WTC11 (cell line): ENCODE measurements around the gene ZBTB7C. TPM values are rescaled to one million over a fixed set of nuclear protein-coding genes. Genes with fewer than 3 reads are reported as not detected.

Source experiments
- ATAC-seq: fragments of 200-7000 bp; cut with Tn5 transposase; 2 replicates; pipeline ENCODE4 v1.10.0; 2021; ENCODE audit warnings: mild to moderate bottlenecking, moderate library complexity
- CTCF ChIA-PET: fragments of 300-600 bp; sonication (Branson Sonifier 250); formaldehyde crosslinking; loops from one replicate; lab custom pipeline; 2021; ENCODE audit warnings: antibody characterized with exemption; lab: Charles Lee
- POLR2A ChIA-PET: fragments of 350-600 bp; sonication (Branson Sonifier 250); formaldehyde crosslinking; loops from one replicate; lab custom pipeline; 2021; ENCODE audit warnings: antibody characterized with exemption; lab: Charles Lee
- DNase-seq: peaks from one replicate; pipeline ENCODE4 v3.0.0; 2021; ENCODE audit warnings: low spot score
- H3K27ac Mint-ChIP-seq: 2 replicates; pipeline ENCODE4 v1.8.0; 2021; ENCODE audit warnings: mixed read lengths
- H3K27me3 Mint-ChIP-seq: 2 replicates; pipeline ENCODE4 v1.8.0; 2021; ENCODE audit warnings: low read depth, mild to moderate bottlenecking, moderate library complexity, mixed read lengths
- H3K36me3 Mint-ChIP-seq: 2 replicates; pipeline ENCODE4 v1.8.0; 2021; ENCODE audit warnings: mixed read lengths
- H3K4me1 Mint-ChIP-seq: 2 replicates; pipeline ENCODE4 v1.8.0; 2022; ENCODE audit warnings: mixed read lengths
- H3K4me3 Mint-ChIP-seq: 2 replicates; pipeline ENCODE4 v1.8.0; 2021; ENCODE audit warnings: mild to moderate bottlenecking, moderate library complexity, mixed read lengths
- H3K9me3 Mint-ChIP-seq: 2 replicates; pipeline ENCODE4 v1.8.0; 2021; ENCODE audit warnings: mixed read lengths
- ETV6 ChIP-seq: sonication (generic); formaldehyde crosslinking; IDR thresholded peaks from 2 replicates; pipeline ENCODE4 v1.8.1; 2022; ENCODE audit warnings: mild to moderate bottlenecking, missing genetic modification reagents
- NFE2L1 ChIP-seq: sonication (generic); formaldehyde crosslinking; IDR thresholded peaks from 2 replicates; pipeline ENCODE4 v1.8.1; 2023; ENCODE audit warnings: missing genetic modification reagents
- ZNF121 ChIP-seq: sonication (generic); formaldehyde crosslinking; IDR thresholded peaks from 2 replicates; pipeline ENCODE4 v1.8.0; 2023; ENCODE audit warnings: missing genetic modification reagents
- ZNF219 ChIP-seq: sonication (generic); formaldehyde crosslinking; IDR thresholded peaks from 2 replicates; pipeline ENCODE4 v1.8.0; 2023; ENCODE audit warnings: missing genetic modification reagents, mild to moderate bottlenecking, borderline replicate concordance
- total RNA-seq: library from RNA; stranded (reverse); gene quantifications from 3 replicates; pipeline ENCODE4 v1.2.3, GENCODE V29; 2021
- TF ChIP-seq, protein P1 (sequence below): sonication (generic); formaldehyde crosslinking; IDR thresholded peaks from 2 replicates; pipeline ENCODE4 v1.8.0; 2022; ENCODE audit warnings: mild to moderate bottlenecking, missing genetic modification reagents
- TF ChIP-seq, protein P2 (sequence below): fragments of 250-450 bp; sonication (Bioruptor Pico); IDR thresholded peaks from 2 replicates; pipeline ENCODE4 v1.9.0; 2021; ENCODE audit warnings: mild to moderate bottlenecking
- TF ChIP-seq, protein P3 (sequence below): sonication (generic); formaldehyde crosslinking; IDR thresholded peaks from 2 replicates; pipeline ENCODE4 v1.8.0; 2023; ENCODE audit warnings: mild to moderate bottlenecking, missing genetic modification reagents
- TF ChIP-seq, protein P4 (sequence below): sonication (generic); formaldehyde crosslinking; IDR thresholded peaks from 2 replicates; pipeline ENCODE4 v1.8.1; 2022; ENCODE audit warnings: missing genetic modification reagents, borderline replicate concordance
- TF ChIP-seq, protein P5 (sequence below): sonication (generic); formaldehyde crosslinking; IDR thresholded peaks from 2 replicates; pipeline ENCODE4 v1.8.1; 2022; ENCODE audit warnings: mild to moderate bottlenecking, missing genetic modification reagents, moderate library complexity, borderline replicate concordance
- TF ChIP-seq, protein P6 (sequence below): sonication (generic); formaldehyde crosslinking; IDR thresholded peaks from 2 replicates; pipeline ENCODE4 v1.8.1; 2023; ENCODE audit warnings: mild to moderate bottlenecking, missing genetic modification reagents

The ZBTB7C gene
- total RNA-seq, 1 experiment from 2014 or later, result 0.48 TPM

DNA sequence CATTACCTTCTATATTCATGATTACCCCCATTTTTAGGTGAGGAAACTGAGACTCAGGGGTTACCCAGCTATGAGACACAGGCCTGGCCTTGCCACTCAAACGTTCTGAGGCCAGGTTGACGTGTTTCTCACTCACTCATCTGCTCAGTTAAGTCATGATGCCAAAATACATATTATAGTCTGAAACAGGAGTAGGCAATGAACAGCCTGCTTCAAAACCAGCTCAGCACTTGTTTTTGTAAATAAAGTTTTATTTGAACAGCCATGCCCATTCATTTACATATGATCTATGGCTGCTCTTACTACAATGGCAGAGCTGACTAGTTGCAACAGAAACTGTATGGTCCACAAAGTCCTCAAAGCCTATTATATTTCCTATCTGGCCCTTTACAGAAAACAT, 404.6 kb downstream of the ZBTB7C start:
- no peak for ATAC-seq
- no peak for TF ChIP-seq ZNF219 (CRISPR knock-in tag)
- TF ChIP-seq, protein P1, sequence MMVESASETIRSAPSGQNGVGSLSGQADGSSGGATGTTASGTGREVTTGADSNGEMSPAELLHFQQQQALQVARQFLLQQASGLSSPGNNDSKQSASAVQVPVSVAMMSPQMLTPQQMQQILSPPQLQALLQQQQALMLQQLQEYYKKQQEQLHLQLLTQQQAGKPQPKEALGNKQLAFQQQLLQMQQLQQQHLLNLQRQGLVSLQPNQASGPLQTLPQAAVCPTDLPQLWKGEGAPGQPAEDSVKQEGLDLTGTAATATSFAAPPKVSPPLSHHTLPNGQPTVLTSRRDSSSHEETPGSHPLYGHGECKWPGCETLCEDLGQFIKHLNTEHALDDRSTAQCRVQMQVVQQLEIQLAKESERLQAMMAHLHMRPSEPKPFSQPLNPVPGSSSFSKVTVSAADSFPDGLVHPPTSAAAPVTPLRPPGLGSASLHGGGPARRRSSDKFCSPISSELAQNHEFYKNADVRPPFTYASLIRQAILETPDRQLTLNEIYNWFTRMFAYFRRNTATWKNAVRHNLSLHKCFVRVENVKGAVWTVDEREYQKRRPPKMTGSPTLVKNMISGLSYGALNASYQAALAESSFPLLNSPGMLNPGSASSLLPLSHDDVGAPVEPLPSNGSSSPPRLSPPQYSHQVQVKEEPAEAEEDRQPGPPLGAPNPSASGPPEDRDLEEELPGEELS (CRISPR knock-in tag), result no peak
- TF ChIP-seq, protein P2, sequence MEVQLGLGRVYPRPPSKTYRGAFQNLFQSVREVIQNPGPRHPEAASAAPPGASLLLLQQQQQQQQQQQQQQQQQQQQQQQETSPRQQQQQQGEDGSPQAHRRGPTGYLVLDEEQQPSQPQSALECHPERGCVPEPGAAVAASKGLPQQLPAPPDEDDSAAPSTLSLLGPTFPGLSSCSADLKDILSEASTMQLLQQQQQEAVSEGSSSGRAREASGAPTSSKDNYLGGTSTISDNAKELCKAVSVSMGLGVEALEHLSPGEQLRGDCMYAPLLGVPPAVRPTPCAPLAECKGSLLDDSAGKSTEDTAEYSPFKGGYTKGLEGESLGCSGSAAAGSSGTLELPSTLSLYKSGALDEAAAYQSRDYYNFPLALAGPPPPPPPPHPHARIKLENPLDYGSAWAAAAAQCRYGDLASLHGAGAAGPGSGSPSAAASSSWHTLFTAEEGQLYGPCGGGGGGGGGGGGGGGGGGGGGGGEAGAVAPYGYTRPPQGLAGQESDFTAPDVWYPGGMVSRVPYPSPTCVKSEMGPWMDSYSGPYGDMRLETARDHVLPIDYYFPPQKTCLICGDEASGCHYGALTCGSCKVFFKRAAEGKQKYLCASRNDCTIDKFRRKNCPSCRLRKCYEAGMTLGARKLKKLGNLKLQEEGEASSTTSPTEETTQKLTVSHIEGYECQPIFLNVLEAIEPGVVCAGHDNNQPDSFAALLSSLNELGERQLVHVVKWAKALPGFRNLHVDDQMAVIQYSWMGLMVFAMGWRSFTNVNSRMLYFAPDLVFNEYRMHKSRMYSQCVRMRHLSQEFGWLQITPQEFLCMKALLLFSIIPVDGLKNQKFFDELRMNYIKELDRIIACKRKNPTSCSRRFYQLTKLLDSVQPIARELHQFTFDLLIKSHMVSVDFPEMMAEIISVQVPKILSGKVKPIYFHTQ (CRISPR knock-in tag), result no peak
- TF ChIP-seq, protein P3, sequence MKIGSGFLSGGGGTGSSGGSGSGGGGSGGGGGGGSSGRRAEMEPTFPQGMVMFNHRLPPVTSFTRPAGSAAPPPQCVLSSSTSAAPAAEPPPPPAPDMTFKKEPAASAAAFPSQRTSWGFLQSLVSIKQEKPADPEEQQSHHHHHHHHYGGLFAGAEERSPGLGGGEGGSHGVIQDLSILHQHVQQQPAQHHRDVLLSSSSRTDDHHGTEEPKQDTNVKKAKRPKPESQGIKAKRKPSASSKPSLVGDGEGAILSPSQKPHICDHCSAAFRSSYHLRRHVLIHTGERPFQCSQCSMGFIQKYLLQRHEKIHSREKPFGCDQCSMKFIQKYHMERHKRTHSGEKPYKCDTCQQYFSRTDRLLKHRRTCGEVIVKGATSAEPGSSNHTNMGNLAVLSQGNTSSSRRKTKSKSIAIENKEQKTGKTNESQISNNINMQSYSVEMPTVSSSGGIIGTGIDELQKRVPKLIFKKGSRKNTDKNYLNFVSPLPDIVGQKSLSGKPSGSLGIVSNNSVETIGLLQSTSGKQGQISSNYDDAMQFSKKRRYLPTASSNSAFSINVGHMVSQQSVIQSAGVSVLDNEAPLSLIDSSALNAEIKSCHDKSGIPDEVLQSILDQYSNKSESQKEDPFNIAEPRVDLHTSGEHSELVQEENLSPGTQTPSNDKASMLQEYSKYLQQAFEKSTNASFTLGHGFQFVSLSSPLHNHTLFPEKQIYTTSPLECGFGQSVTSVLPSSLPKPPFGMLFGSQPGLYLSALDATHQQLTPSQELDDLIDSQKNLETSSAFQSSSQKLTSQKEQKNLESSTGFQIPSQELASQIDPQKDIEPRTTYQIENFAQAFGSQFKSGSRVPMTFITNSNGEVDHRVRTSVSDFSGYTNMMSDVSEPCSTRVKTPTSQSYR (CRISPR knock-in tag), result no peak
- TF ChIP-seq ETV6 (CRISPR knock-in tag), result no peak
- no peak for TF ChIP-seq ZNF121 (CRISPR knock-in tag)
- TF ChIP-seq, protein P4, sequence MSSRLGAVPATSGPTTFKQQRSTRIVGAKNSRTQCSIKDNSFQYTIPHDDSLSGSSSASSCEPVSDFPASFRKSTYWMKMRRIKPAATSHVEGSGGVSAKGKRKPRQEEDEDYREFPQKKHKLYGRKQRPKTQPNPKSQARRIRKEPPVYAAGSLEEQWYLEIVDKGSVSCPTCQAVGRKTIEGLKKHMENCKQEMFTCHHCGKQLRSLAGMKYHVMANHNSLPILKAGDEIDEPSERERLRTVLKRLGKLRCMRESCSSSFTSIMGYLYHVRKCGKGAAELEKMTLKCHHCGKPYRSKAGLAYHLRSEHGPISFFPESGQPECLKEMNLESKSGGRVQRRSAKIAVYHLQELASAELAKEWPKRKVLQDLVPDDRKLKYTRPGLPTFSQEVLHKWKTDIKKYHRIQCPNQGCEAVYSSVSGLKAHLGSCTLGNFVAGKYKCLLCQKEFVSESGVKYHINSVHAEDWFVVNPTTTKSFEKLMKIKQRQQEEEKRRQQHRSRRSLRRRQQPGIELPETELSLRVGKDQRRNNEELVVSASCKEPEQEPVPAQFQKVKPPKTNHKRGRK, result no peak
- no peak for DNase-seq
- ChIA-PET CTCF (interaction anchor here (0.7 kb wide), 1 partner anchor 12 kb away, joined by 3 read pairs; no protein-coding TSS in a partner anchor), POLR2A (interaction anchor here (2.0 kb wide), 1 partner anchor 74 kb away, joined by 5 read pairs; the partner anchor contains the start of gene SMAD2)
- H3K4me3 Mint-ChIP-seq, result no peak overlapping the region
- peaks cover 19% of the 10 kb centered on the region for H3K4me1 Mint-ChIP-seq
- H3K27me3 Mint-ChIP-seq, result peaks cover 19% of the 10 kb centered on the region
- H3K9me3 Mint-ChIP-seq, result peaks cover 13% of the 10 kb centered on the region
- H3K36me3 Mint-ChIP-seq, result no peaks in the 10 kb centered on the region
- no peak overlapping the region for H3K27ac Mint-ChIP-seq

DNA sequence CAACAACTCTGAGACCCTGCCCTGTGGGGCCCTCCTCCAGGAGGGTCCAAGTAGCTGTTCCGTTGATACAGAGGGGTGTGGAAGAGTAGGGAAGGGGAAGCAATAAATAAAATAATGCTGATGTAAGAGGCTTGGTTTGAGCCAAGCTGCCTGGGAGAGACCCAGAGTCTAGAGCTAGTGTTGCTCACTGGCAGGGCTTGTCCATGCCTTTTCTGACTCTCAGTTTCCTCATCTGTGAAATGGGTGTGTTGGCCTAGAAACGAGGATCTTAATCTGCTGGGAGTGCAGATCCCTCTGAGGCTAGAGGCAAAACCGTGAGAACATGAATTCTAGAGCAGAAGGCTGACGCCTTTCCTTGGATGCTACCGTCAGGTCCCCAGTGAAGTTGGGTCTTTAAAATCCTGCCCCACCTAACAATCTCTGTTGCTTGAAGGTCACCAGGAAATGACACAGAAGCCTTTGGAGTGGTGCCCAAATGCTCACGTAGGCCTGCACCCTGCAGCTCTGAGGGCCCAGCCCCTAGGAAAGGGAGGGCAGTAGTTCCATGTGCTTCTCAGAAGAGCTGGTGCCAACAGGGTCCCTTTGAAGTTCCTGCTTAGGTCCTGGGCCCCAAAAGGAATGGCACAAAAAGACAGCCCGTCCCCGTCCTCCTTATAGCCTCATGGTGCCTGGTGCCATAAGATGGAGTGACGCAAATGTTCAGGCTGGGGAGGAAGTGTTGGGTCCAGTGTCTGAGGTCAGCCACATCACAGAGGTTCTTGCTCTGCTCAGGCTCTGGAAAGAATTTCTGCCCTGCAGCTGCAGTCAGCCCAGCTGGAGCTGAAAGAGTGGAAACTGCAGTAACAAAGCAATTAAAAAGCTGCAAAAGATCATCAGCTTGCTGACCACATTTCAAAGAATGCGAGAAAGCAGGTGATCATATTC, 405.5 kb downstream of the ZBTB7C start:
- ATAC-seq (no peak), DNase-seq (no peak)
- peaks cover 13% of the 10 kb centered on the region for H3K9me3 Mint-ChIP-seq
- CTCF ChIA-PET, result interaction anchor here (1.1 to 1.8 kb wide), 2 partner anchors 228 to 231 kb away, joined by 3 to 8 read pairs; no protein-coding TSS in a partner anchor
- no peaks in the 10 kb centered on the region for H3K36me3 Mint-ChIP-seq
- POLR2A ChIA-PET, result interaction anchor here (0.5 to 2.0 kb wide), 2 partner anchors 73 to 114 kb away, joined by 4 to 5 read pairs; partner anchors contain the start of gene SMAD2
- no peak overlapping the region for H3K4me3 Mint-ChIP-seq
- H3K27ac Mint-ChIP-seq, result no peak overlapping the region
- peaks cover 15% of the 10 kb centered on the region for H3K27me3 Mint-ChIP-seq
- H3K4me1 Mint-ChIP-seq, result peaks cover 13% of the 10 kb centered on the region
- TF ChIP-seq, protein P3 (CRISPR knock-in tag), result no peak
- no peak for TF ChIP-seq NFE2L1
- TF ChIP-seq, protein P5, sequence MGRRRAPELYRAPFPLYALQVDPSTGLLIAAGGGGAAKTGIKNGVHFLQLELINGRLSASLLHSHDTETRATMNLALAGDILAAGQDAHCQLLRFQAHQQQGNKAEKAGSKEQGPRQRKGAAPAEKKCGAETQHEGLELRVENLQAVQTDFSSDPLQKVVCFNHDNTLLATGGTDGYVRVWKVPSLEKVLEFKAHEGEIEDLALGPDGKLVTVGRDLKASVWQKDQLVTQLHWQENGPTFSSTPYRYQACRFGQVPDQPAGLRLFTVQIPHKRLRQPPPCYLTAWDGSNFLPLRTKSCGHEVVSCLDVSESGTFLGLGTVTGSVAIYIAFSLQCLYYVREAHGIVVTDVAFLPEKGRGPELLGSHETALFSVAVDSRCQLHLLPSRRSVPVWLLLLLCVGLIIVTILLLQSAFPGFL, result no peak
- TF ChIP-seq, protein P6, sequence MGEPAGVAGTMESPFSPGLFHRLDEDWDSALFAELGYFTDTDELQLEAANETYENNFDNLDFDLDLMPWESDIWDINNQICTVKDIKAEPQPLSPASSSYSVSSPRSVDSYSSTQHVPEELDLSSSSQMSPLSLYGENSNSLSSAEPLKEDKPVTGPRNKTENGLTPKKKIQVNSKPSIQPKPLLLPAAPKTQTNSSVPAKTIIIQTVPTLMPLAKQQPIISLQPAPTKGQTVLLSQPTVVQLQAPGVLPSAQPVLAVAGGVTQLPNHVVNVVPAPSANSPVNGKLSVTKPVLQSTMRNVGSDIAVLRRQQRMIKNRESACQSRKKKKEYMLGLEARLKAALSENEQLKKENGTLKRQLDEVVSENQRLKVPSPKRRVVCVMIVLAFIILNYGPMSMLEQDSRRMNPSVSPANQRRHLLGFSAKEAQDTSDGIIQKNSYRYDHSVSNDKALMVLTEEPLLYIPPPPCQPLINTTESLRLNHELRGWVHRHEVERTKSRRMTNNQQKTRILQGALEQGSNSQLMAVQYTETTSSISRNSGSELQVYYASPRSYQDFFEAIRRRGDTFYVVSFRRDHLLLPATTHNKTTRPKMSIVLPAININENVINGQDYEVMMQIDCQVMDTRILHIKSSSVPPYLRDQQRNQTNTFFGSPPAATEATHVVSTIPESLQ (CRISPR knock-in tag), result no peak
